GM04503 (cell line): ENCODE results near the gene TMEM92.

Source experiments
- DNase-seq: peaks from one replicate; pipeline ENCODE4 v3.0.0-alpha.2; 2012; ENCODE audit warnings: low read depth

Gene TMEM92

GRCh38 chr17:50328363-50329325 lies 54.4 kb downstream of the TMEM92 start:
- no peak for DNase-seq

- DNase-seq = no peak
Measured at GRCh38 chr17:50329716-50330115, 55.5 kb downstream of the TMEM92 start.

GRCh38 chr17:50330151-50330775 lies 56.0 kb downstream of the TMEM92 start:
- DNase-seq = no peak
